KMS-11 (cell line): ENCODE data around the gene BBX.

Source experiments
- H2AFZ ChIP-seq: fragments of 200-600 bp; sonication (generic); 2 replicates; pipeline ENCODE4 v1.6.1; 2016; ENCODE audit warnings: antibody characterized with exemption, mixed run types, low read depth
- H3K27ac ChIP-seq: fragments of 200-600 bp; sonication (generic); 2 replicates; pipeline ENCODE4 v1.6.1; 2016; ENCODE audit warnings: mild to moderate bottlenecking, mixed run types
- H3K27me3 ChIP-seq: fragments of 200-600 bp; sonication (generic); 2 replicates; pipeline ENCODE4 v1.6.1; 2017; ENCODE audit warnings: mild to moderate bottlenecking, low read depth, mixed run types, moderate library complexity; ENCODE audit not compliant: insufficient read depth
- H3K36me3 ChIP-seq: fragments of 200-600 bp; sonication (generic); 2 replicates; pipeline ENCODE4 v1.6.1; 2017; ENCODE audit warnings: mild to moderate bottlenecking, mixed run types; ENCODE audit not compliant: insufficient read depth
- H3K4me1 ChIP-seq: fragments of 200-600 bp; sonication (generic); 2 replicates; pipeline ENCODE4 v1.6.1; 2016; ENCODE audit warnings: mild to moderate bottlenecking, low read depth, mixed run types; ENCODE audit not compliant: poor library complexity, severe bottlenecking
- H3K4me2 ChIP-seq: fragments of 200-600 bp; sonication (generic); 2 replicates; pipeline ENCODE4 v1.7.0; 2016; ENCODE audit warnings: mild to moderate bottlenecking, mixed run types
- H3K4me3 ChIP-seq: fragments of 200-600 bp; sonication (generic); IDR thresholded peaks from 2 replicates; pipeline ENCODE4 v1.6.1; 2017; ENCODE audit warnings: low read depth, low read length, mixed read lengths; ENCODE audit not compliant: insufficient read depth
- H3K79me2 ChIP-seq: fragments of 200-600 bp; sonication (generic); 2 replicates; pipeline ENCODE4 v1.6.1; 2016; ENCODE audit warnings: low read depth, mixed run types; ENCODE audit not compliant: insufficient read depth
- H3K9ac ChIP-seq: fragments of 200-600 bp; sonication (generic); 2 replicates; pipeline ENCODE4 v1.6.1; 2016; ENCODE audit warnings: mild to moderate bottlenecking, mixed run types
- H4K20me1 ChIP-seq: fragments of 200-600 bp; sonication (generic); 2 replicates; pipeline ENCODE4 v1.6.1; 2016; ENCODE audit warnings: mild to moderate bottlenecking, mixed run types; ENCODE audit not compliant: insufficient read depth
- CTCF ChIP-seq: fragments of 200-600 bp; sonication (generic); conservative IDR thresholded peaks from 2 replicates; pipeline ENCODE4 v1.6.1; 2017; ENCODE audit warnings: low read depth, mild to moderate bottlenecking, antibody characterized with exemption, low read length, moderate library complexity, mixed read lengths

Gene BBX

GRCh38 chr3:107806021-107806420 lies 283.3 kb downstream of the BBX start:
- Histone ChIP-seq H3K27me3 (no peaks in the 10 kb centered on the region), H3K9ac (no peak overlapping the region), H3K4me2 (no peak overlapping the region), H4K20me1 (no peaks in the 10 kb centered on the region), H3K4me3 (no peak overlapping the region), H3K36me3 (no peaks in the 10 kb centered on the region), H2AFZ (no peak overlapping the region), H3K27ac (no peak overlapping the region), H3K79me2 (no peaks in the 10 kb centered on the region), H3K4me1 (peaks cover 14% of the 10 kb centered on the region)
- no peak for TF ChIP-seq CTCF

GRCh38 chr3:107806536-107806935 lies 283.8 kb downstream of the BBX start:
- H3K4me1 ChIP-seq, result peaks cover 14% of the 10 kb centered on the region
- H3K27me3 ChIP-seq, result no peaks in the 10 kb centered on the region
- no peak overlapping the region for H3K4me2 ChIP-seq
- no peaks in the 10 kb centered on the region for H4K20me1 ChIP-seq
- no peak overlapping the region for H3K9ac ChIP-seq
- H3K27ac ChIP-seq, result no peak overlapping the region
- H2AFZ ChIP-seq, result no peak overlapping the region
- no peak for TF ChIP-seq CTCF
- H3K79me2 ChIP-seq, result no peaks in the 10 kb centered on the region
- H3K4me3 ChIP-seq, result no peak overlapping the region
- H3K36me3 ChIP-seq, result no peaks in the 10 kb centered on the region

- no peak overlapping the region for H2AFZ ChIP-seq
- no peaks in the 10 kb centered on the region for H3K27me3 ChIP-seq
- H4K20me1 ChIP-seq, result no peaks in the 10 kb centered on the region
- H3K4me3 ChIP-seq, result no peak overlapping the region
- peaks cover 14% of the 10 kb centered on the region for H3K4me1 ChIP-seq
- H3K9ac ChIP-seq, result no peak overlapping the region
- no peak overlapping the region for H3K27ac ChIP-seq
- no peaks in the 10 kb centered on the region for H3K36me3 ChIP-seq
- no peaks in the 10 kb centered on the region for H3K79me2 ChIP-seq
- no peak for TF ChIP-seq CTCF
- no peak overlapping the region for H3K4me2 ChIP-seq
Measured at GRCh38 chr3:107810171-107811071, 287.7 kb downstream of the BBX start.

DNA sequence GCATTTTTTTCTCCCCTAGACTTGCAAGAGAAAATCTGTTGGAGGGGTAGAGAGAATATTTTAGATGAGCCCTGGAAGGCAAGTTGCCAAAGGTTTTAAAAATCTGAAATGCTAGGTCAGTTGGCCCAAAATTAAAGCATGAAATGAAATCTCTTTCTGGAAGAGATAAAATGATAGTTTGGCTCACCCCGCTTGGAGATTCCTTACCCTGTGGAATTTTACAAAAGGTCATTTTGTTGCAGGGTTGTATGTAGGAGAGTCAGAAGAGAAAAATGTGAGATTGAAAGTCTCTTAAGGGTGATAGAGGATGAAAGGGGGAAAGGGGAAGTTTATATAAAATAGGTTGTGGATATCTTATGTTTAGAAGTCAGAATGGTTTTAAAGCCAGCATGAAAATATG lies 290.3 kb downstream of the BBX start:
- Histone ChIP-seq H3K4me3 (no peak overlapping the region), H2AFZ (no peak overlapping the region), H3K9ac (no peak overlapping the region), H3K4me2 (no peak overlapping the region), H3K27me3 (no peaks in the 10 kb centered on the region), H3K4me1 (peaks cover 14% of the 10 kb centered on the region), H3K79me2 (no peaks in the 10 kb centered on the region), H3K27ac (no peak overlapping the region), H4K20me1 (no peaks in the 10 kb centered on the region), H3K36me3 (no peaks in the 10 kb centered on the region)
- TF ChIP-seq CTCF, result no peak
